ENCODE data around the gene PKMYT1. TPM values are rescaled to one million over a fixed set of nuclear protein-coding genes. Genes with fewer than 3 reads are reported as not detected.
A peak's percentile ranks its signal among the peaks of the same experiment; 100 is the strongest.

PKMYT1 gene
- total and polyA plus RNA-seq, 9 of the 15 experiments (the other 6 are each of a cell fraction or from before 2014, with no cell fraction given) = 8.7 to 201 (median 37.8) TPM

DNA sequence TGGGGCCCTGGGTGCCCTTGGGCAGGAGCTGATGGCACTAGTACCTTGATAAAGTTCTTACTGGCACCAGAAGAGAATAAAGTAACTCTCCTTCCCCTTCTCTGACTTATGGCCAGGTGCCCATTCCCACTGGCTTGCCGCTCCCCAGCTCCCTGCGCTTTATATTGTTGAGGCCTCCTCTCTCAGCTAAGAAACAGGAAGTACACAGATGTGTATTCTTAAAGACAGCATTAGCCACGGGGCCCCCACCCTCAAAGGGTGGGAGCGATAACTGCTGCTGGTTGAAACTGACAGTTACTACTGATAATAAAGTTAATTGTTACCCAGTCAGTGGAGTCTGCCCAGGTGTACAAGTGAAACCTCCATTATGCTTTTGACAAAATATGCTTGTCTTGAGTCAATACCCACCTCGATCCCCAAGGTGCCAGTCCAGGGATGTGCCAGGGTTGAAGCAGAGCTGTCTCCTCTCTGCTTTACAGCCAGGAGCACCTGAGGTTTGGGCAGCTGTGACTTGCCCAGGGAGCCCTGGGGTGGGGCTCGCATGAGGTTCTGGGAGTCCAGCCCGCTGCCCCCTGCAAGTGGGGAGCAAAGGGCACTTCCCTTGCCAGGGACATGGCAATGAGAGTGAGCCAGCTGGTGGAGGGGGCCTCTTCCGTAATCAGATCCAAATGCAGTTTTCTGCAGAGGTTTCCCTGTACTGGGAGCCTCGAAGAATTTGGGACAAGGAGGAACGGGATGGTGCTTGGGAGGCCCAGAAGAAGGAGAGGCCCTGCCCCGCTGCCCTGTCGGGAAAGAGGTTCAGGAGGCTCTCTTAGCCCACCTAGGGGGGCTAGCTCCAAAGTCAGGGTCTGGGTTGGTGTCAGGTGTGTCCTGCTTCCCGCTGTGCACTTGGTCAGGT lies 27.1 kb upstream of the PKMYT1 start (continued):
- TF ChIP-seq MIER1 (IDR thresholded peaks at IDR 0.05; ENCODE audit: low read depth) = no peak
- no peak for TF ChIP-seq NFYB (IDR thresholded peaks at IDR 0.05; ENCODE audit: extremely low read depth, insufficient read length)
- TF ChIP-seq COPS2 (conservative IDR thresholded peaks at IDR 0.05) = no peak
- TF ChIP-seq THAP7 (CRISPR knock-in tag; IDR thresholded peaks at IDR 0.05) = no peak
- peak; percentile 43; the same call in 1 of the 2 replicates for TF ChIP-seq RNF2 (IDR thresholded peaks at IDR 0.05)
- TF ChIP-seq TBL1XR1 (IDR thresholded peaks at IDR 0.05; ENCODE audit: low read length in 2 of 2) = no peak; a peak in 1 of 4 replicates
- no peak for TF ChIP-seq SMC3 (conservative IDR thresholded peaks at IDR 0.05; ENCODE audit: insufficient read depth, low read depth, low read length)
- TF ChIP-seq, protein P1, sequence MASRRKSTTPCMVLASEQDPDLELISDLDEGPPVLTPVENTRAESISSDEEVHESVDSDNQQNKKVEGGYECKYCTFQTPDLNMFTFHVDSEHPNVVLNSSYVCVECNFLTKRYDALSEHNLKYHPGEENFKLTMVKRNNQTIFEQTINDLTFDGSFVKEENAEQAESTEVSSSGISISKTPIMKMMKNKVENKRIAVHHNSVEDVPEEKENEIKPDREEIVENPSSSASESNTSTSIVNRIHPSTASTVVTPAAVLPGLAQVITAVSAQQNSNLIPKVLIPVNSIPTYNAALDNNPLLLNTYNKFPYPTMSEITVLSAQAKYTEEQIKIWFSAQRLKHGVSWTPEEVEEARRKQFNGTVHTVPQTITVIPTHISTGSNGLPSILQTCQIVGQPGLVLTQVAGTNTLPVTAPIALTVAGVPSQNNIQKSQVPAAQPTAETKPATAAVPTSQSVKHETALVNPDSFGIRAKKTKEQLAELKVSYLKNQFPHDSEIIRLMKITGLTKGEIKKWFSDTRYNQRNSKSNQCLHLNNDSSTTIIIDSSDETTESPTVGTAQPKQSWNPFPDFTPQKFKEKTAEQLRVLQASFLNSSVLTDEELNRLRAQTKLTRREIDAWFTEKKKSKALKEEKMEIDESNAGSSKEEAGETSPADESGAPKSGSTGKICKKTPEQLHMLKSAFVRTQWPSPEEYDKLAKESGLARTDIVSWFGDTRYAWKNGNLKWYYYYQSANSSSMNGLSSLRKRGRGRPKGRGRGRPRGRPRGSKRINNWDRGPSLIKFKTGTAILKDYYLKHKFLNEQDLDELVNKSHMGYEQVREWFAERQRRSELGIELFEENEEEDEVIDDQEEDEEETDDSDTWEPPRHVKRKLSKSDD (conservative IDR thresholded peaks at IDR 0.05; ENCODE audit: low read length) = no peak
- TF ChIP-seq, protein P2, sequence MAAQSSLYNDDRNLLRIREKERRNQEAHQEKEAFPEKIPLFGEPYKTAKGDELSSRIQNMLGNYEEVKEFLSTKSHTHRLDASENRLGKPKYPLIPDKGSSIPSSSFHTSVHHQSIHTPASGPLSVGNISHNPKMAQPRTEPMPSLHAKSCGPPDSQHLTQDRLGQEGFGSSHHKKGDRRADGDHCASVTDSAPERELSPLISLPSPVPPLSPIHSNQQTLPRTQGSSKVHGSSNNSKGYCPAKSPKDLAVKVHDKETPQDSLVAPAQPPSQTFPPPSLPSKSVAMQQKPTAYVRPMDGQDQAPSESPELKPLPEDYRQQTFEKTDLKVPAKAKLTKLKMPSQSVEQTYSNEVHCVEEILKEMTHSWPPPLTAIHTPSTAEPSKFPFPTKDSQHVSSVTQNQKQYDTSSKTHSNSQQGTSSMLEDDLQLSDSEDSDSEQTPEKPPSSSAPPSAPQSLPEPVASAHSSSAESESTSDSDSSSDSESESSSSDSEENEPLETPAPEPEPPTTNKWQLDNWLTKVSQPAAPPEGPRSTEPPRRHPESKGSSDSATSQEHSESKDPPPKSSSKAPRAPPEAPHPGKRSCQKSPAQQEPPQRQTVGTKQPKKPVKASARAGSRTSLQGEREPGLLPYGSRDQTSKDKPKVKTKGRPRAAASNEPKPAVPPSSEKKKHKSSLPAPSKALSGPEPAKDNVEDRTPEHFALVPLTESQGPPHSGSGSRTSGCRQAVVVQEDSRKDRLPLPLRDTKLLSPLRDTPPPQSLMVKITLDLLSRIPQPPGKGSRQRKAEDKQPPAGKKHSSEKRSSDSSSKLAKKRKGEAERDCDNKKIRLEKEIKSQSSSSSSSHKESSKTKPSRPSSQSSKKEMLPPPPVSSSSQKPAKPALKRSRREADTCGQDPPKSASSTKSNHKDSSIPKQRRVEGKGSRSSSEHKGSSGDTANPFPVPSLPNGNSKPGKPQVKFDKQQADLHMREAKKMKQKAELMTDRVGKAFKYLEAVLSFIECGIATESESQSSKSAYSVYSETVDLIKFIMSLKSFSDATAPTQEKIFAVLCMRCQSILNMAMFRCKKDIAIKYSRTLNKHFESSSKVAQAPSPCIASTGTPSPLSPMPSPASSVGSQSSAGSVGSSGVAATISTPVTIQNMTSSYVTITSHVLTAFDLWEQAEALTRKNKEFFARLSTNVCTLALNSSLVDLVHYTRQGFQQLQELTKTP (IDR thresholded peaks at IDR 0.05; ENCODE audit: low read depth in 1 of 2, partially characterized antibody in 2 of 2) = peak in 1 of 2 experiments; percentile 15
- TF ChIP-seq LCOR (CRISPR knock-in tag; IDR thresholded peaks at IDR 0.05) = peak; percentile 57; the same call in 1 of the 2 replicates
- TF ChIP-seq PTTG1 (tag; IDR thresholded peaks at IDR 0.05; ENCODE audit: low read depth) = no peak
- no peak for TF ChIP-seq ZNF561 (CRISPR knock-in tag; conservative IDR thresholded peaks at IDR 0.05)
- peak; percentile 41; the same call in 1 of the 2 replicates for TF ChIP-seq DMBX1 (CRISPR knock-in tag; IDR thresholded peaks at IDR 0.05; ENCODE audit: borderline replicate concordance)
- TF ChIP-seq MYNN (IDR thresholded peaks at IDR 0.05) = no peak
- no peak for TF ChIP-seq MYNN (CRISPR knock-in tag; IDR thresholded peaks at IDR 0.05)
- TF ChIP-seq ZNF175 (CRISPR knock-in tag; IDR thresholded peaks at IDR 0.05; ENCODE audit: low read depth) = peak; percentile 82
- no peak for TF ChIP-seq ZNF282 (CRISPR knock-in tag; IDR thresholded peaks at IDR 0.05)
- TF ChIP-seq NCOA2 (IDR thresholded peaks at IDR 0.05; ENCODE audit: partially characterized antibody in 2 of 2) = no peak
- TF ChIP-seq ZBTB7A (IDR thresholded peaks at IDR 0.05; ENCODE audit: borderline replicate concordance, control insufficient read depth, low read depth, low read length) = peak; percentile 63; the same call in 1 of the 2 replicates
- TF ChIP-seq MECOM (CRISPR knock-in tag; IDR thresholded peaks at IDR 0.05) = 0 out of 2 replicates have a peak, but pooled peaks have one; percentile 39
- TF ChIP-seq C11orf30 (IDR thresholded peaks at IDR 0.05; ENCODE audit: low read depth) = no peak
